ENCODE results near the gene SGIP1.

- TF ChIP-seq CTCF (IDR thresholded peaks at IDR 0.05; ENCODE audit: extremely low read depth in 1 of 2, insufficient read depth in 1 of 2, low read depth in 1 of 2, low read length in 2 of 2) (no peak), POLR2AphosphoS5 (IDR thresholded peaks at IDR 0.05; ENCODE audit: insufficient read depth, low read depth, low read length) (no peak), EZH2 (IDR thresholded peaks at IDR 0.05; ENCODE audit: borderline replicate concordance, low read depth, low read length, severe bottlenecking) (no peak), JUN (IDR thresholded peaks at IDR 0.05; ENCODE audit: borderline replicate concordance, insufficient read depth, insufficient read length, low read depth) (no peak), GATA2 (IDR thresholded peaks at IDR 0.05; ENCODE audit: insufficient read depth, insufficient read length, low read depth, low read length) (no peak)
- TF ChIP-seq, protein P1, sequence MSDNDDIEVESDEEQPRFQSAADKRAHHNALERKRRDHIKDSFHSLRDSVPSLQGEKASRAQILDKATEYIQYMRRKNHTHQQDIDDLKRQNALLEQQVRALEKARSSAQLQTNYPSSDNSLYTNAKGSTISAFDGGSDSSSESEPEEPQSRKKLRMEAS (IDR thresholded peaks at IDR 0.05; ENCODE audit: insufficient read depth, insufficient read length), result no peak
Measured at GRCh38 chr1:66596191-66596590, 62.2 kb downstream of the SGIP1 start.
